Right atrium auricular region (tissue), 2 donors: ENCODE measurements around the gene ARHGAP6. TPM values are rescaled to one million over a fixed set of nuclear protein-coding genes. Genes with fewer than 3 reads are reported as not detected.

Experiments used
- DNase-seq: peaks from one replicate; pipeline ENCODE4 v3.0.0-alpha.2; 2019; ENCODE audit warnings: low spot score
- H3K27ac ChIP-seq, 2 donors: fragments of 200-600 bp; sonication (generic); 1 replicate in 1 of 2; 2 replicates in 1 of 2; pipeline ENCODE4 v1.5.1; 2016 to 2019
- H3K27me3 ChIP-seq, 2 donors: fragments of 200-600 bp; sonication (generic); one replicate each; pipeline versions ENCODE4 v1.5.1 to v1.6.0; 2017 to 2019
- H3K36me3 ChIP-seq: fragments of 200-600 bp; sonication (generic); one replicate; pipeline ENCODE4 v1.5.1; 2016
- H3K4me1 ChIP-seq, 2 donors: fragments of 200-600 bp; sonication (generic); one replicate each; pipeline versions ENCODE4 v1.5.1 to v1.6.0; 2017 to 2019
- H3K4me3 ChIP-seq, 2 donors: fragments of 200-600 bp; sonication (generic); 1 replicate in 1 of 2; 2 replicates in 1 of 2; pipeline ENCODE4 v1.5.1; 2017 to 2019; ENCODE audit warnings: mild to moderate bottlenecking in 1 of 2, moderate library complexity in 1 of 2
- H3K9me3 ChIP-seq, 2 donors: fragments of 200-600 bp; sonication (generic); one replicate each; pipeline ENCODE4 v1.5.1; 2019
- total RNA-seq, 2 donors: library from RNA; depleted of rRNA; stranded (reverse); fragments of >200 nt; gene quantifications; one replicate each; pipeline ENCODE4 v1.1.0, GENCODE V29; 2016
- TF ChIP-seq, protein P1 (sequence below), 2 donors: fragments of 200-600 bp; sonication (generic); IDR thresholded peaks; one replicate each; pipeline ENCODE4 v1.5.1; 2019; ENCODE audit warnings: antibody characterized with exemption in 2 of 2

Gene ARHGAP6
- total RNA-seq, 2 donors from 2014 or later: 5.1 to 9.4 TPM

DNA sequence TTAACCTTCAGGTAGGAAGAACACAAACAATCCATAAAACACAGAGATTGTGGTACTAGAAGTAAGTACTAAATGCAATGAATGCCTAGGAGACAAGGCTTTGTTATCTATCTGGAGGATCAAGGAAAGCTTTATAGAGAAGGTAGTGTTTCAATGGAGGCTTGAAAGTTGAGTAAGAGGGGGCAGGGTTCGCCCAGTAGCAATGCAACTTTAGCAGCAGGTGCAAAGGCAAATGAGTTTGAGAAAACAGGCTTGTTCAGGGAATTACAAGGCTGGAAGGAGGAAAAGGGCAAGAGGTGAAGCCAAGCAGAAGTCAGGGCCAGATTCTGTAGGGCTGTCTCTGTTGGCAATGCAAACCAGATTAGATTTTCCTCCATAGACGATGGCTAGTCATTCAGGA lies 408.0 kb downstream of the ARHGAP6 start:
- no peaks in the 10 kb centered on the region for H3K27me3 ChIP-seq

DNA sequence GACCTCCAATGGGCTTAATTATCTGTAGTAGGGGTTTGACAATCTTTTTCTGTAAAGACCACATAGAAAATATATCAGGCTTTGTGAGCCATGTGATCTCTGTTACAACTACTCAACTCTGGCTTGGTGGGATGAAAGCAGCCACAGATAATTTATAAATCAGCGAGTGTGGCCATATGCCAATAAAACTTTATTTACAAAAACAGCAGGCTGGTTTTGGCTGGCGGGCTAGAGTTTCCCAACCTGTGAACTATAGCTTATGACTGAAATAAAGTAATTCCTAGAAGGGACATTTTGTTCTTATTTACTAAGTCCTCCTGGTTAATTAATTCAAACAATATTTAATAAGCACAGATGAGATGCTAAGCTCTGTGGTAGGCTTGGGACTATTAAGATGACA lies 408.4 kb downstream of the ARHGAP6 start:
- TF ChIP-seq, protein P1, sequence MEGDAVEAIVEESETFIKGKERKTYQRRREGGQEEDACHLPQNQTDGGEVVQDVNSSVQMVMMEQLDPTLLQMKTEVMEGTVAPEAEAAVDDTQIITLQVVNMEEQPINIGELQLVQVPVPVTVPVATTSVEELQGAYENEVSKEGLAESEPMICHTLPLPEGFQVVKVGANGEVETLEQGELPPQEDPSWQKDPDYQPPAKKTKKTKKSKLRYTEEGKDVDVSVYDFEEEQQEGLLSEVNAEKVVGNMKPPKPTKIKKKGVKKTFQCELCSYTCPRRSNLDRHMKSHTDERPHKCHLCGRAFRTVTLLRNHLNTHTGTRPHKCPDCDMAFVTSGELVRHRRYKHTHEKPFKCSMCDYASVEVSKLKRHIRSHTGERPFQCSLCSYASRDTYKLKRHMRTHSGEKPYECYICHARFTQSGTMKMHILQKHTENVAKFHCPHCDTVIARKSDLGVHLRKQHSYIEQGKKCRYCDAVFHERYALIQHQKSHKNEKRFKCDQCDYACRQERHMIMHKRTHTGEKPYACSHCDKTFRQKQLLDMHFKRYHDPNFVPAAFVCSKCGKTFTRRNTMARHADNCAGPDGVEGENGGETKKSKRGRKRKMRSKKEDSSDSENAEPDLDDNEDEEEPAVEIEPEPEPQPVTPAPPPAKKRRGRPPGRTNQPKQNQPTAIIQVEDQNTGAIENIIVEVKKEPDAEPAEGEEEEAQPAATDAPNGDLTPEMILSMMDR (IDR thresholded peaks at IDR 0.05): no peak
- H3K27ac ChIP-seq: no peak overlapping the region
- DNase-seq: no peak
- H3K27me3 ChIP-seq: no peaks in the 10 kb centered on the region
- no peaks in the 10 kb centered on the region for H3K4me1 ChIP-seq
- H3K36me3 ChIP-seq: no peaks in the 10 kb centered on the region
- H3K9me3 ChIP-seq: peaks cover 0 to 8% of the 10 kb centered on the region in 2 donors
- H3K4me3 ChIP-seq: no peak overlapping the region

More for the DNA sequence above, 408.0 kb downstream of the ARHGAP6 start:
- DNase-seq: no peak
- Histone ChIP-seq H3K36me3 (no peaks in the 10 kb centered on the region), H3K4me3 (no peak overlapping the region), H3K27ac (no peak overlapping the region), H3K4me1 (no peaks in the 10 kb centered on the region), H3K9me3 (peaks cover 0 to 8% of the 10 kb centered on the region in 2 donors)
- TF ChIP-seq, protein P1 (IDR thresholded peaks at IDR 0.05): no peak

DNA sequence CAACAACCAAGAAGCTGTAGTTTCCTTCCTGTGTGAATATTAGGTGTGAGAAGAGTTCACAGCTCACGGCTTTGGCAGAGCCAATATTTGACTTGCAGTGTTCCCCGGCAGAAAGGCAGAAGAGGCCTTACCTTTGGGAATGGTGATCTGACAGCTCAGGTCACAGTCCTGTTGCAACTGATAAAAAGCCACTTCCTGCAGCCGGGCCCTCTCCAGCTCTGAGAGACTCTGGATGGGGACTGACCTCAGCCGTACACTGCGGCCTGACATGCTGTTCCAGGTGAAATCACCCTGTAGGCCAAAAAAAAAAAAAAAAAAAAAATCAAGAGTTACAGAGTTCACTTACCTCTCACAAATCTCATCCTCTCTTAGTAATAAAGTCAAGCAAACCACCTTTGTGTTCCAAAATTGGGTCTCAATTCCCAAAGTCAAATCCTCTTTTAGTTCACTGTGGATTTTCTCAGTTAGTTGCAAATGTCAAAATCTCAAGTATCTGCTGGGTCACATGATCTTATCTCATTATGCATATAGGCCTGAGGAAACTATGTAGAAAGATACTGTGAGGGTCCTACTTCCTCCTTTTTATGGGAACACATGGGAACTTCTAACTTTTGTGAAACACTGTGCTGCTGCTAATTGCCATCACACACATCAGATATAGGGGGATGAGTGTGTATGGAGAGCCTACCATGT lies 411.2 kb downstream of the ARHGAP6 start:
- DNase-seq: no peak
- TF ChIP-seq, protein P1 (IDR thresholded peaks at IDR 0.05): no peak
- Histone ChIP-seq H3K4me3 (no peak overlapping the region), H3K27me3 (no peaks in the 10 kb centered on the region), H3K36me3 (no peaks in the 10 kb centered on the region), H3K4me1 (no peaks in the 10 kb centered on the region), H3K9me3 (peaks cover 0 to 8% of the 10 kb centered on the region in 2 donors), H3K27ac (no peak overlapping the region)

DNA sequence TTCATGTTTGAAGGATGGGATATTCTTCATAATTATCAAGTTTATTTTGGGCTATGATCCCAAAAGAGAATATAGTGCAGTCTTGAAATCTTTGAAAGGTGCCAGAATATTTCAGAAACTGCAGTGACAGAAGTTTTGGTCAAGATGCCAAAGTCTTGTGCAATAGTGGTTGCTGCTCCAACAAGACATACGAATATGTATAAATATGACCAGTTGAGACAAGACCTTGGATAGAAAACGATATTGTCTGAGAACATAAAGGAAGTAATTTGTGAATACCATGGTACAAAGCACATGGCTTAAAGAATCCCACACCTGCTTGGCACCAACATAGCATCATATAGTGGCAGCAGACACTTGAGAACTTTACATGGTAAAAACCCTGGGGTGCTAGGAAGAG lies 421.1 kb downstream of the ARHGAP6 start:
- no peaks in the 10 kb centered on the region for H3K36me3 ChIP-seq
- no peaks in the 10 kb centered on the region for H3K9me3 ChIP-seq
- peak; percentile 63 for DNase-seq
- TF ChIP-seq, protein P1 (IDR thresholded peaks at IDR 0.05): no peak
- H3K27me3 ChIP-seq: no peaks in the 10 kb centered on the region
- no peak overlapping the region for H3K27ac ChIP-seq
- H3K4me3 ChIP-seq: no peak overlapping the region
- no peaks in the 10 kb centered on the region for H3K4me1 ChIP-seq

DNA sequence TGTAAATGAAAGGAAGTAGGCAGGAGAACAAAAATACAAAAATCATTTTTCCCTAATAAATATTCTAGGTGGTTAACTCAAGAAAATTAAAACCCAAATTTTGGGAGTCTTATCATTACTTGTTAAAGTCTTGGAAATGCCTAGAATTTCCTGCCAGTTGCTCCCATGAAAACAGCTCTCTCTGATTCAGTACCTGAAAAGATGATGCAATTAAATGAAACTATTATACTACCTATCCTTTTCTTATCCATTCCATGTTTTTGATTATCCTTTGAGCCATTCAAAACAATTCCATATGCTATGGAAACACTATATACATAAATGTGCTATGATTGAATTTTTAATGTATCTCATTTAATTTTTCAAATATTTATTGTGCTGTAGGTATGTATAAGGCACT lies 423.0 kb downstream of the ARHGAP6 start:
- no peaks in the 10 kb centered on the region for H3K27me3 ChIP-seq
- no peaks in the 10 kb centered on the region for H3K9me3 ChIP-seq
- H3K27ac ChIP-seq: no peak overlapping the region
- TF ChIP-seq, protein P1 (IDR thresholded peaks at IDR 0.05): no peak
- H3K36me3 ChIP-seq: no peaks in the 10 kb centered on the region
- no peak overlapping the region for H3K4me3 ChIP-seq
- H3K4me1 ChIP-seq: no peaks in the 10 kb centered on the region
- no peak for DNase-seq

DNA sequence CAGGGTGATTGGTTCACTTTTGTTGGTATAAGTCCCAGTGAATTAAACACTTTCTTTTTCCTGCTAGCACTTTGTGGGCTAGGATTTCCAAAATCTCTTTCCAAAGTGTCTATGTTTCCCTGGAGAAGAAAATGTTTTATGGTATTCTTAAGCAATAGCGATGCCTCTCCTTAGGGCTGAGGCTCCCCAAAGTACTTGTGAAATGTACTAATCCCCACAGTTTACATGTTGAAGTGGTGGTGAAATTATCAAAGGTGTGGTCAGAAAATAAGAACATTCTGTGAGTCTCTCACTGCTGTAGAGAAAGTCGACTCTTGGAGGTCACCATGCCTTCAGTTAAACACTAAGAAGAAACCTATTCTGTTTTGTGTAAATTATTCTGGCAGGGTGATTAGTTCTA lies 424.0 kb downstream of the ARHGAP6 start:
- no peak for DNase-seq
- Histone ChIP-seq H3K4me3 (no peak overlapping the region), H3K27ac (no peak overlapping the region), H3K4me1 (no peaks in the 10 kb centered on the region), H3K27me3 (no peaks in the 10 kb centered on the region), H3K36me3 (no peaks in the 10 kb centered on the region), H3K9me3 (no peaks in the 10 kb centered on the region)
- TF ChIP-seq, protein P1 (IDR thresholded peaks at IDR 0.05): no peak
